Smooth muscle cell (in vitro differentiated cells): ENCODE data around the gene KLHL22. TPM values are rescaled to one million over a fixed set of nuclear protein-coding genes. Genes with fewer than 3 reads are reported as not detected.

Experiments used
- DNase-seq: peaks from one replicate; lab custom pipeline; 2025; ENCODE audit not compliant: unreplicated experiment; lab: John Stamatoyannopoulos, UW
- H2AFZ ChIP-seq: fragments of 200-600 bp; sonication (generic); 2 replicates; pipeline ENCODE4 v1.6.0; 2016; ENCODE audit warnings: antibody characterized with exemption, low read depth, mild to moderate bottlenecking
- H3F3A ChIP-seq: fragments of 200-600 bp; sonication (generic); 2 replicates; pipeline ENCODE4 v1.6.0; 2017; ENCODE audit warnings: antibody characterized with exemption, low read depth
- H3K27ac ChIP-seq: fragments of 200-600 bp; sonication (generic); 2 replicates; pipeline ENCODE4 v1.5.1; 2016; ENCODE audit warnings: low read depth, mild to moderate bottlenecking
- H3K27me3 ChIP-seq: fragments of 200-600 bp; sonication (generic); 2 replicates; pipeline ENCODE4 v1.6.1; 2016; ENCODE audit warnings: low read depth, mild to moderate bottlenecking
- H3K36me3 ChIP-seq: fragments of 200-600 bp; sonication (generic); 2 replicates; pipeline ENCODE4 v1.5.1; 2016; ENCODE audit warnings: low read depth
- H3K4me1 ChIP-seq: fragments of 200-600 bp; sonication (generic); 2 replicates; pipeline ENCODE4 v1.5.1; 2016; ENCODE audit warnings: low read depth
- H3K4me2 ChIP-seq: fragments of 200-600 bp; sonication (generic); 2 replicates; pipeline ENCODE4 v1.6.0; 2016; ENCODE audit warnings: mild to moderate bottlenecking
- H3K4me3 ChIP-seq: fragments of 200-600 bp; sonication (generic); 2 replicates; pipeline ENCODE4 v1.5.1; 2016; ENCODE audit warnings: mild to moderate bottlenecking
- H3K79me2 ChIP-seq: fragments of 200-600 bp; sonication (generic); 2 replicates; pipeline ENCODE4 v1.6.0; 2016; ENCODE audit warnings: low read depth, mild to moderate bottlenecking
- H3K9ac ChIP-seq: fragments of 200-600 bp; sonication (generic); 2 replicates; pipeline ENCODE4 v1.6.0; 2016; ENCODE audit warnings: low read depth
- H3K9me3 ChIP-seq: fragments of 200-600 bp; sonication (generic); replicated peaks from 2 replicates; pipeline ENCODE4 v1.5.1; 2016; ENCODE audit warnings: low read depth
- H4K20me1 ChIP-seq: fragments of 200-600 bp; sonication (generic); 2 replicates; pipeline ENCODE4 v1.6.0; 2016; ENCODE audit warnings: low read depth
- WGBS: methylation state at CpG from one replicate; pipeline ENCODE4 v1.1.7; 2016; ENCODE audit warnings: low lambda C conversion rate; 5-methylcytosine and 5-hydroxymethylcytosine counted together
- polyA plus RNA-seq: library from polyadenylated mRNA; unstranded; fragments of >200 nt; fragmentation: Nextera tagmentation; extraction: Ambion mirVana; gene quantifications from 2 replicates; pipeline ENCODE4 v1.2.1, GENCODE V29; 2016
- total RNA-seq: library from RNA; depleted of rRNA; stranded (reverse); fragments of >200 nt; gene quantifications from 2 replicates; pipeline ENCODE4 v1.2.3, GENCODE V29; 2014
- TF ChIP-seq, protein P1 (sequence below): fragments of 200-600 bp; sonication (generic); IDR thresholded peaks from 2 replicates; pipeline ENCODE4 v1.5.1; 2017; ENCODE audit warnings: borderline replicate concordance, mild to moderate bottlenecking, antibody characterized with exemption; ENCODE audit not compliant: insufficient read depth, poor library complexity, severe bottlenecking

KLHL22 gene
- total and polyA plus RNA-seq, 2 experiments from 2014 or later, result 17.1 to 27.3 TPM

- DNase-seq, result no peak
- H4K20me1 ChIP-seq, result peaks cover 92% of the 10 kb centered on the region
- WGBS, result 84% methylated on average over 11 of the region's 11 CpGs
These were observed 37.7 kb upstream of the KLHL22 start for GRCh38 chr22:20533095-20533878.

DNA sequence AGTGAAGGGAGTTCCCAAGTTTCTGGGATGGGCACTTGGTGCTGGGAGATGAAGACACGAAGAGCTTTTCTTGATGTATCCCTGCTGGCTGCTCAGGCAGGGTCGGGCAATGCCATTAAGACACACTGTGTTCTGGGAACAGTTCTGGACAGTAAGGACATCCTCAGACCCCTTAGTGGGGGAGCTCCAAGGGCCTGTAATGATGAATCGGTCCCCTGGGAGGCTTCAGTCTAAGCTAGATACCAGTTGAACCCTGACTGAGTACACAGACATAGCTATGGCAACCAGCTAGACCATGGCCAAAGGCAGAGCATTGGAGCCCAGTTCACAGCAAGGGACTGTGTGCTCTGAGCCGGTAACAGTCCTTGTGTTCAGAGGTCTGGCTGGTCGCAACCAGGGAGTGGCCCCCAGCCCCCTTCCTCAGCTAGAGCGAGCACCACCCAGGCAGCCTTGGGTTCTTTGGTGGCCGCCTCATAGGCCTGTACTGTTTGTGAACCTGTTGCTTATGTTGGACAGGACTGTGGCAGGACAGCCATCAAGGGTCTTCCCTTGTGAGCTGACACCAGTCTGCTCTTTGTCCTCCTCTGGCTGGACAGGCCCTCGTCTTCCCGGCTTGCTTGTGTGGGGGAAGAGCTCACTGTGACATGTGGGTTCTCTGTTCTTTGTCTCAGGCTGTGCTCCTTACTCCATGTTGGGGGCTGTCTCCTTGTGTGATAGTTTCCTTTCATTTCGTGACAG, 36.8 kb upstream of the KLHL22 start:
- TF ChIP-seq, protein P1, sequence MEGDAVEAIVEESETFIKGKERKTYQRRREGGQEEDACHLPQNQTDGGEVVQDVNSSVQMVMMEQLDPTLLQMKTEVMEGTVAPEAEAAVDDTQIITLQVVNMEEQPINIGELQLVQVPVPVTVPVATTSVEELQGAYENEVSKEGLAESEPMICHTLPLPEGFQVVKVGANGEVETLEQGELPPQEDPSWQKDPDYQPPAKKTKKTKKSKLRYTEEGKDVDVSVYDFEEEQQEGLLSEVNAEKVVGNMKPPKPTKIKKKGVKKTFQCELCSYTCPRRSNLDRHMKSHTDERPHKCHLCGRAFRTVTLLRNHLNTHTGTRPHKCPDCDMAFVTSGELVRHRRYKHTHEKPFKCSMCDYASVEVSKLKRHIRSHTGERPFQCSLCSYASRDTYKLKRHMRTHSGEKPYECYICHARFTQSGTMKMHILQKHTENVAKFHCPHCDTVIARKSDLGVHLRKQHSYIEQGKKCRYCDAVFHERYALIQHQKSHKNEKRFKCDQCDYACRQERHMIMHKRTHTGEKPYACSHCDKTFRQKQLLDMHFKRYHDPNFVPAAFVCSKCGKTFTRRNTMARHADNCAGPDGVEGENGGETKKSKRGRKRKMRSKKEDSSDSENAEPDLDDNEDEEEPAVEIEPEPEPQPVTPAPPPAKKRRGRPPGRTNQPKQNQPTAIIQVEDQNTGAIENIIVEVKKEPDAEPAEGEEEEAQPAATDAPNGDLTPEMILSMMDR, result no peak
- WGBS, result 71% methylated on average over 10 of the region's 10 CpGs
- peaks cover 92% of the 10 kb centered on the region for H4K20me1 ChIP-seq
- peaks cover 79% of the 10 kb centered on the region for H3K79me2 ChIP-seq
- H3K4me3 ChIP-seq, result no peak overlapping the region
- H3K4me1 ChIP-seq, result peaks cover 35% of the 10 kb centered on the region
- H2AFZ ChIP-seq, result no peak overlapping the region
- no peak for DNase-seq
- no peaks in the 10 kb centered on the region for H3K9me3 ChIP-seq
- peak overlapping the region; percentile 87 for H3K9ac ChIP-seq
- H3K36me3 ChIP-seq, result no peaks in the 10 kb centered on the region
- H3K27me3 ChIP-seq, result no peaks in the 10 kb centered on the region
- H3K27ac ChIP-seq, result peak overlapping the region; percentile 98
- peak overlapping the region; percentile 78 for H3K4me2 ChIP-seq
- peaks cover 42% of the 10 kb centered on the region for H3F3A ChIP-seq

More at GRCh38 chr22:20533095-20533878, 37.7 kb upstream of the KLHL22 start:
- H3K36me3 ChIP-seq, result no peaks in the 10 kb centered on the region
- H3K9ac ChIP-seq, result peak overlapping the region; percentile 87
- peaks cover 37% of the 10 kb centered on the region for H3F3A ChIP-seq
- peak overlapping the region; percentile 78 for H3K4me2 ChIP-seq
- H3K4me3 ChIP-seq, result no peak overlapping the region
- H3K9me3 ChIP-seq, result no peaks in the 10 kb centered on the region
- peak overlapping the region; percentile 98 for H3K27ac ChIP-seq
- H3K4me1 ChIP-seq, result peaks cover 35% of the 10 kb centered on the region
- TF ChIP-seq, protein P1, result no peak
- no peaks in the 10 kb centered on the region for H3K27me3 ChIP-seq
- H2AFZ ChIP-seq, result no peak overlapping the region
- peaks cover 79% of the 10 kb centered on the region for H3K79me2 ChIP-seq

DNA sequence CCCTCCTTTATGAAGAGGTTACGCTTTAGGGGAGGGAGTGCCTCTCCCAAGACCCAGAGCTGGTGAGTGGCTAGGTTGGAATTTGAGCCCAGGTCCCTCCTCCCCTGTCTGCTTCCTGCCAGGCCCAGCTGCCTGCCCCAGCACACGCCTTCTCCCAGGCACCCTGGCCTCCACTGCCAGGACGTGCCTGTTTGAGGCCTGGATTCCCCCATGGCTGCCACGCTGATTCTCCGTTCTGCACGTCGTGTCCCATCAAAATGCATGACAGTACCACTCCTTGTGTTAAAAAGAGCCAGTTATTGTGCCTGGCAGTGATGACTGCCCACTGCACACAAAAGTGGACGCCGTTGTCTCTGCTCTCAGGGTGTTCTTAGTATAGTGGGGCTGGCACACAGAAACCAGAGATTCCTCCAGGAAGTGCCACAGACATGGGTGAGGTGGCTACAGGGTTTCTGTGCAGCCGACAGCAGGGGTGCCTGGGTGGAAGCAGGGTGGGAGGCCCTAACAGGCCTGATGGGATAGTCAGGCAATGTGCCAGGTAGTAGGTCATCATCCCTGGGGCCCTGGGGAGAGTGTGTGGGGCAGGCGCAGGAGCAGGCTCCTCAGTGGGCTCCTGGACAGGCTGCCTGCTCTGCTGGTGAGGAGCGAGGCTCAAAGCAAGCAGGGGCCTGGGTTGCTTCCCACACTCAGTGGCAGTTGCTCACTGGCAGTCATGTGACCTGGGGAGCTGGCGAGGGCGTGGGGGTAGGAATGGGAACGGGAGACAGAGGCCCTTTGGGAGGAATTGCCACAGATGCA, 36.0 kb upstream of the KLHL22 start:
- no peak for DNase-seq
- H4K20me1 ChIP-seq, result peaks cover 92% of the 10 kb centered on the region
- no peaks in the 10 kb centered on the region for H3K36me3 ChIP-seq
- peaks cover 45% of the 10 kb centered on the region for H3F3A ChIP-seq
- peak overlapping the region; percentile 78 for H3K4me2 ChIP-seq
- WGBS, result 18% methylated on average over 15 of the region's 15 CpGs
- H3K27ac ChIP-seq, result peak overlapping the region; percentile 98
- peaks cover 76% of the 10 kb centered on the region for H3K79me2 ChIP-seq
- H2AFZ ChIP-seq, result no peak overlapping the region
- peak overlapping the region; percentile 87 for H3K9ac ChIP-seq
- H3K4me3 ChIP-seq, result no peak overlapping the region
- H3K9me3 ChIP-seq, result no peaks in the 10 kb centered on the region
- TF ChIP-seq, protein P1, result no peak
- H3K4me1 ChIP-seq, result peaks cover 38% of the 10 kb centered on the region
- H3K27me3 ChIP-seq, result no peaks in the 10 kb centered on the region
